Activated effector memory CD4-positive, alpha-beta T cell treated with Interleukin-2 at 50 U/mL for 16 hours (primary cell): Measurements from ENCODE around the gene USH2A.

ENCODE experiments used
- DNase-seq: peaks from one replicate; pipeline ENCODE4 v3.0.0-alpha.2; 2020

The USH2A gene

GRCh38 chr1:216119600-216119999, 303.6 kb downstream of the USH2A start:
- no peak for DNase-seq

GRCh38 chr1:216114180-216114579, 309.1 kb downstream of the USH2A start:
- no peak for DNase-seq

- DNase-seq, result no peak
These were observed 310.1 kb downstream of the USH2A start for GRCh38 chr1:216113181-216113580.

- no peak for DNase-seq
These were observed 311.4 kb downstream of the USH2A start for GRCh38 chr1:216111842-216112241.

GRCh38 chr1:216095400-216095799, 327.8 kb downstream of the USH2A start:
- DNase-seq, result no peak

- no peak for DNase-seq
These were observed 332.7 kb downstream of the USH2A start for GRCh38 chr1:216090556-216090955.

GRCh38 chr1:216086678-216087077, 336.6 kb downstream of the USH2A start:
- DNase-seq, result no peak

- DNase-seq, result no peak
These were observed 341.8 kb downstream of the USH2A start for GRCh38 chr1:216081445-216081844.

GRCh38 chr1:216076751-216077150, 346.5 kb downstream of the USH2A start:
- DNase-seq, result no peak

- DNase-seq, result no peak
These were observed 347.9 kb downstream of the USH2A start for GRCh38 chr1:216075339-216075738.

- no peak for DNase-seq
These were observed 349.3 kb downstream of the USH2A start for GRCh38 chr1:216073793-216074595.

- no peak for DNase-seq
These were observed 352.0 kb downstream of the USH2A start for GRCh38 chr1:216071262-216071661.

GRCh38 chr1:216064643-216065042, 358.6 kb downstream of the USH2A start:
- no peak for DNase-seq

GRCh38 chr1:216057947-216058346, 365.3 kb downstream of the USH2A start:
- no peak for DNase-seq

GRCh38 chr1:216057063-216057462, 366.2 kb downstream of the USH2A start:
- DNase-seq, result no peak

- no peak for DNase-seq
These were observed 368.2 kb downstream of the USH2A start for GRCh38 chr1:216055004-216055403.

GRCh38 chr1:216054600-216054999, 368.6 kb downstream of the USH2A start:
- DNase-seq, result no peak

GRCh38 chr1:216051071-216051470, 372.2 kb downstream of the USH2A start:
- DNase-seq, result no peak

- DNase-seq, result no peak
These were observed 373.4 kb downstream of the USH2A start for GRCh38 chr1:216049741-216050430.

- no peak for DNase-seq
These were observed 375.3 kb downstream of the USH2A start for GRCh38 chr1:216047811-216048572.

- DNase-seq, result no peak
These were observed 376.9 kb downstream of the USH2A start for GRCh38 chr1:216046336-216046735.

- DNase-seq, result no peak
These were observed 377.8 kb downstream of the USH2A start for GRCh38 chr1:216045400-216045799.

GRCh38 chr1:216044538-216044937, 378.7 kb downstream of the USH2A start:
- no peak for DNase-seq

GRCh38 chr1:216034506-216034905, 388.7 kb downstream of the USH2A start:
- no peak for DNase-seq
